ENCODE results near the gene SPATA20.

DNA sequence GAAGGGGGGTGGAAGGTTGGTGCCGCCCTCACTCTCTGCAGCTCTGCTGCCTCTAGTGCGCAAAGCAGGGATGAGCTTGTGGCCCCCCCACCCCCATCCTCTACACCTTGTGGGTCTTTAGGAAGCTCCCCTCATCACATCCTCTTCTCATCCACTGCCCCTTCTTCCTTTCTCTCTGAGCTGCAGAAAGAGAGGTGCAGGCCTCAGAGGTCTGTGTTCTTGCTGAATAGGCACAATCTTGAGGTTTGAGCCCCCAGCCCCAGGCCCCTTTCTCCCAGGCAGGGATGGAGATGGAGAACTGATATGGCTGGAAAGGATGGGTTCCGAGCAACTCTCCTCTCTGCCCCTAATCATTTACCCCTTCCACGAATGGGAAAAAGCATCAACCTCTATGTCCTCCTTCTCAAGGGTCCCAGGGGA lies 16.1 kb downstream of the SPATA20 start:
- TF ChIP-seq CTCF (IDR thresholded peaks at IDR 0.05): no peak
- TF ChIP-seq POLR2A (IDR thresholded peaks at IDR 0.05): no peak

All from heart left ventricle (tissue), 13 donors.